Endodermal cell (in vitro differentiated cells): ENCODE data around the gene PPP1R16B. TPM values are rescaled to one million over a fixed set of nuclear protein-coding genes. Genes with fewer than 3 reads are reported as not detected.

Source experiments
- DNase-seq: peaks from one replicate; pipeline ENCODE4 v3.0.0-alpha.2; 2017
- H3K27ac ChIP-seq: 2 replicates; pipeline ENCODE4 v1.5.1; 2013; ENCODE audit warnings: mild to moderate bottlenecking, low read depth, low read length, moderate library complexity
- H3K27me3 ChIP-seq: 2 replicates; pipeline ENCODE4 v1.6.1; 2013; ENCODE audit warnings: mild to moderate bottlenecking, low read length, moderate library complexity; ENCODE audit not compliant: insufficient read depth, control insufficient read depth, poor library complexity, severe bottlenecking
- H3K36me3 ChIP-seq: 2 replicates; pipeline ENCODE4 v1.7.0; 2013; ENCODE audit warnings: mild to moderate bottlenecking, low read length, moderate library complexity; ENCODE audit not compliant: control insufficient read depth, insufficient read depth
- H3K4me1 ChIP-seq: one replicate; pipeline ENCODE4 v1.7.0; 2013; ENCODE audit warnings: low read length; ENCODE audit not compliant: control insufficient read depth, insufficient read depth
- H3K4me3 ChIP-seq: 2 replicates; pipeline ENCODE4 v1.5.1; 2013; ENCODE audit warnings: mild to moderate bottlenecking, low read length, moderate library complexity
- H3K9ac ChIP-seq: 2 replicates; pipeline ENCODE4 v1.6.1; 2013; ENCODE audit warnings: mild to moderate bottlenecking, low read length, moderate library complexity; ENCODE audit not compliant: poor library complexity, severe bottlenecking; ENCODE audit errors: extremely low read depth
- H3K9me3 ChIP-seq: 2 replicates; pipeline ENCODE4 v1.6.1; 2013; ENCODE audit warnings: mild to moderate bottlenecking, low read length, moderate library complexity; ENCODE audit not compliant: control insufficient read depth
- H3K27ac Mint-ChIP-seq: 2 replicates; pipeline ENCODE4 v1.8.0; 2020; ENCODE audit warnings: mixed read lengths
- H3K27me3 Mint-ChIP-seq: 2 replicates; pipeline ENCODE4 v1.8.0; 2021; ENCODE audit warnings: mild to moderate bottlenecking, mixed read lengths; ENCODE audit not compliant: insufficient read depth
- H3K36me3 Mint-ChIP-seq: 2 replicates; pipeline ENCODE4 v1.8.0; 2020; ENCODE audit warnings: low read depth, mixed read lengths
- H3K4me1 Mint-ChIP-seq: 2 replicates; pipeline ENCODE4 v1.8.0; 2020; ENCODE audit warnings: mixed read lengths
- H3K4me3 Mint-ChIP-seq: 2 replicates; pipeline ENCODE4 v1.8.0; 2020; ENCODE audit warnings: mild to moderate bottlenecking, moderate library complexity, mixed read lengths
- H3K9me3 Mint-ChIP-seq: 2 replicates; pipeline ENCODE4 v1.8.0; 2020; ENCODE audit warnings: mild to moderate bottlenecking, mixed read lengths
- WGBS, 2 experiments: methylation state at CpG; one replicate each; pipeline versions ENCODE4 v1.1.5 to v1.1.7; 2013; ENCODE audit warnings: missing lambda C conversion rate in 2 of 2, mixed read lengths in 1 of 2; ENCODE audit not compliant: insufficient coverage in 1 of 2, insufficient read length in 1 of 2; 5-methylcytosine and 5-hydroxymethylcytosine counted together
- total RNA-seq, 2 donors: library from RNA; stranded (reverse); fragmentation: NEBNext Ultra II Directional in 1 of 2; extraction: Animal tissue kit (Norgen Biotek cat#: 25700) in 1 of 2; gene quantifications; 2 replicates in 1 of 2; 3 replicates in 1 of 2; pipeline ENCODE4 v1.2.1, GENCODE V29; 2021
- TF ChIP-seq, protein P1 (sequence below): fragments of 200-600 bp; sonication (generic); conservative IDR thresholded peaks from 2 replicates; pipeline ENCODE4 v1.5.0; 2021; ENCODE audit warnings: antibody characterized with exemption, mild to moderate bottlenecking

Gene PPP1R16B
- total RNA-seq, 2 donors from 2014 or later: 6.7 to 15.3 TPM

DNA sequence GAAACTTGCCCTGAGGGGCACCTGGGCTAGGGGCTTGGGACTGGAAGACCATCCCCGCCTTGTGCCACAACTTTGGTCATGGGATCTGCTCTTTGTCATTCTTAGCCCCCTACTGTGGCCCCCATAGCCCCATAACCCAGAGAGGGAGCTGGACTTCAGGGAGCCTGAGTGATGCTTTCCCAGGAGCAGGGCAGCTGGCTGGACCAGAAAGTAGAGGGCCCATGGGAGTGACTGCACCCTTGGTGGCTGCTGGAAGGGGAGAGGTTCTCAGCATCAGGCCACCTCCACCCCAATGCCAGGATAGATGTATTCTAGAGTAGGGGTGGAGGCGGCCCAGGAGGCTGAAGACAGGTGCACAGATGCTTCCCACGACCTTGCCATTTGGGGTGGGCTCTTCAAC is 114.9 kb downstream of the PPP1R16B start:
- H3K36me3 Mint-ChIP-seq: peaks cover 13% of the 10 kb centered on the region
- Histone ChIP-seq H3K9ac (no peak overlapping the region), H3K4me1 (no peaks in the 10 kb centered on the region), H3K27me3 (no peaks in the 10 kb centered on the region), H3K27ac (no peak overlapping the region), H3K36me3 (peaks cover 29% of the 10 kb centered on the region), H3K4me3 (no peak overlapping the region), H3K9me3 (no peaks in the 10 kb centered on the region)
- no peaks in the 10 kb centered on the region for H3K9me3 Mint-ChIP-seq
- H3K27ac Mint-ChIP-seq: no peak overlapping the region
- 90 to 95% methylated on average over 3 of the region's 3 CpGs for whole genome bisulfite sequencing, 2 experiments
- TF ChIP-seq, protein P1, sequence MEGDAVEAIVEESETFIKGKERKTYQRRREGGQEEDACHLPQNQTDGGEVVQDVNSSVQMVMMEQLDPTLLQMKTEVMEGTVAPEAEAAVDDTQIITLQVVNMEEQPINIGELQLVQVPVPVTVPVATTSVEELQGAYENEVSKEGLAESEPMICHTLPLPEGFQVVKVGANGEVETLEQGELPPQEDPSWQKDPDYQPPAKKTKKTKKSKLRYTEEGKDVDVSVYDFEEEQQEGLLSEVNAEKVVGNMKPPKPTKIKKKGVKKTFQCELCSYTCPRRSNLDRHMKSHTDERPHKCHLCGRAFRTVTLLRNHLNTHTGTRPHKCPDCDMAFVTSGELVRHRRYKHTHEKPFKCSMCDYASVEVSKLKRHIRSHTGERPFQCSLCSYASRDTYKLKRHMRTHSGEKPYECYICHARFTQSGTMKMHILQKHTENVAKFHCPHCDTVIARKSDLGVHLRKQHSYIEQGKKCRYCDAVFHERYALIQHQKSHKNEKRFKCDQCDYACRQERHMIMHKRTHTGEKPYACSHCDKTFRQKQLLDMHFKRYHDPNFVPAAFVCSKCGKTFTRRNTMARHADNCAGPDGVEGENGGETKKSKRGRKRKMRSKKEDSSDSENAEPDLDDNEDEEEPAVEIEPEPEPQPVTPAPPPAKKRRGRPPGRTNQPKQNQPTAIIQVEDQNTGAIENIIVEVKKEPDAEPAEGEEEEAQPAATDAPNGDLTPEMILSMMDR: no peak
- H3K4me3 Mint-ChIP-seq: no peak overlapping the region
- no peaks in the 10 kb centered on the region for H3K27me3 Mint-ChIP-seq
- DNase-seq: no peak
- H3K4me1 Mint-ChIP-seq: no peaks in the 10 kb centered on the region

DNA sequence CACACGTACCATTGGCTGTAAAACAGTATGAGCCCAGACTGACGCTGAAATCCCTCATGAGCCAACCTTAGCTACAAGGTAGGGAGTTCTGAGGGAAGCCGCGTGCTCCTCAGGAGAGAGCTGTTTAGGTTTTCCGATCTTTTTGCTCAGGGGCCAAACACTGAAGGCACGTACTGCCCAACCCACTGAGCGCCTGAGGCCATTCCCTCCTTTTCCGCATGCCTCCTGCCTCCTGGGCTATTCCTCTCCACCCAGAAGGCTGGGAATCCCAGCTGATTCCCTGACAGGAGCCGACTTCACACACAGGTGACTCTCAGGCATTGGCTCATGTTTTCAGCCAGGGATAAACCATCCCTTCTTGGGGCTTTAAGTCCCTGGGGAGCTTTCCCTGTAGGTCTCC is 115.4 kb downstream of the PPP1R16B start:
- H3K36me3 ChIP-seq: peaks cover 26% of the 10 kb centered on the region
- Mint-ChIP-seq H3K4me1 (no peaks in the 10 kb centered on the region), H3K4me3 (no peak overlapping the region), H3K36me3 (peaks cover 13% of the 10 kb centered on the region), H3K27me3 (no peaks in the 10 kb centered on the region), H3K27ac (no peak overlapping the region), H3K9me3 (no peaks in the 10 kb centered on the region)
- H3K9me3 ChIP-seq: no peaks in the 10 kb centered on the region
- H3K9ac ChIP-seq: no peak overlapping the region
- TF ChIP-seq, protein P1: no peak
- H3K27ac ChIP-seq: no peak overlapping the region
- H3K4me1 ChIP-seq: no peaks in the 10 kb centered on the region
- H3K4me3 ChIP-seq: no peak overlapping the region
- H3K27me3 ChIP-seq: no peaks in the 10 kb centered on the region
- WGBS, 2 experiments: 90 to 95% methylated on average over 8 to 9 of the region's 9 CpGs
- DNase-seq: no peak

DNA sequence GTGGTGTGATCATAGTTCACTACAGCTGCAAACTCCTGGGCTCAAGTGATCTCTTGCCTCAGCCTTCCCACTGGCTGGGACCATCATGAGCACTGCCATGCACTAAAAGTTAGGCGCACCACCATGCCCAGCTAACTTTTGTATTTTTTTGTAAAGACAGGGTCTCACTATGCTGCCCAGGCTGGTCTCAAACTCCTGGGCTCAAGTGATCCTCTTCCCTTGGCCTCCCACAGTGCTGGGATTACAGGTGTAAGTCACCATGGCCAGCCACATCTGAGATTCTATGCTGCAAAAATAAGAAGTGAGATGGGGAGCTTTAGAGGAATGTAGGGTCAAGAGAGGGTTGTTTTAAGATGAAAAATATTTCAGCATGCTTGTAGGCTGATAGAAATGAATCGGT is 119.2 kb downstream of the PPP1R16B start:
- H3K4me3 Mint-ChIP-seq: no peak overlapping the region
- no peaks in the 10 kb centered on the region for H3K27me3 Mint-ChIP-seq
- no peaks in the 10 kb centered on the region for H3K9me3 Mint-ChIP-seq

More for the DNA sequence above, 119.2 kb downstream of the PPP1R16B start:
- Histone ChIP-seq H3K27ac (no peak overlapping the region), H3K9me3 (no peaks in the 10 kb centered on the region), H3K9ac (no peak overlapping the region), H3K36me3 (peaks cover 7% of the 10 kb centered on the region), H3K4me3 (no peak overlapping the region), H3K4me1 (no peaks in the 10 kb centered on the region), H3K27me3 (no peaks in the 10 kb centered on the region)
- Mint-ChIP-seq H3K4me1 (peaks cover 11% of the 10 kb centered on the region), H3K27ac (no peak overlapping the region), H3K36me3 (peaks cover 12% of the 10 kb centered on the region)
- WGBS, 2 experiments: 87 to 89% methylated on average over 2 of the region's 2 CpGs
- no peak for DNase-seq
- TF ChIP-seq, protein P1: no peak
